GM18861 (cell line): ENCODE data around the gene COX10.
"Not testable (repeated sequence)": the region's sequence is repeated elsewhere in the genome, so short reads cannot be mapped to it uniquely, and the experiment has no call there.

Experiments
- ATAC-seq: cut with Tn5 transposase; IDR thresholded peaks from one replicate; pipeline ENCODE4 v1.9.1; 2021; ENCODE audit not compliant: unreplicated experiment

COX10 gene

GRCh38 chr17:14202388-14203166 lies 133.3 kb downstream of the COX10 start:
- no peak for ATAC-seq

- no peak for ATAC-seq
These were observed 134.1 kb downstream of the COX10 start for GRCh38 chr17:14203388-14203787.

- no peak for ATAC-seq
These were observed 134.8 kb downstream of the COX10 start for GRCh38 chr17:14204084-14204483.

- no peak for ATAC-seq
These were observed 135.2 kb downstream of the COX10 start for GRCh38 chr17:14204546-14204945.

GRCh38 chr17:14205380-14205779 lies 136.1 kb downstream of the COX10 start:
- no peak for ATAC-seq

- no peak for ATAC-seq
These were observed 136.7 kb downstream of the COX10 start for GRCh38 chr17:14205992-14206461.

GRCh38 chr17:14206891-14207290 lies 137.6 kb downstream of the COX10 start:
- no peak for ATAC-seq

GRCh38 chr17:14207791-14208190 lies 138.5 kb downstream of the COX10 start:
- ATAC-seq = no peak

GRCh38 chr17:14209215-14209614 lies 139.9 kb downstream of the COX10 start:
- ATAC-seq = no peak

GRCh38 chr17:14211246-14211645 lies 141.9 kb downstream of the COX10 start:
- ATAC-seq = no peak

- ATAC-seq = no peak
These were observed 142.5 kb downstream of the COX10 start for GRCh38 chr17:14211801-14212200.

- no peak for ATAC-seq
These were observed 143.1 kb downstream of the COX10 start for GRCh38 chr17:14212401-14212800.

GRCh38 chr17:14214271-14214670 lies 145.0 kb downstream of the COX10 start:
- no peak for ATAC-seq

- ATAC-seq = no peak
These were observed 153.3 kb downstream of the COX10 start for GRCh38 chr17:14222611-14223010.

GRCh38 chr17:14225254-14225980 lies 156.1 kb downstream of the COX10 start:
- no peak for ATAC-seq

GRCh38 chr17:14227052-14227451 lies 157.7 kb downstream of the COX10 start:
- ATAC-seq = no peak

- ATAC-seq = no peak
These were observed 159.6 kb downstream of the COX10 start for GRCh38 chr17:14228903-14229302.

GRCh38 chr17:14231187-14231586 lies 161.9 kb downstream of the COX10 start:
- ATAC-seq = not testable (repeated sequence)

GRCh38 chr17:14235047-14235446 lies 165.7 kb downstream of the COX10 start:
- not testable (repeated sequence) for ATAC-seq

- not testable (repeated sequence) for ATAC-seq
These were observed 166.7 kb downstream of the COX10 start for GRCh38 chr17:14236032-14236431.

GRCh38 chr17:14236762-14237161 lies 167.5 kb downstream of the COX10 start, which contains the start of gene CDRT15:
Gene CDRT15, minus strand, starts transcription at chr17:14236862. Its CDS starts 29 bp downstream, at chr17:14236833.
- ATAC-seq = not testable (repeated sequence)

GRCh38 chr17:14239271-14239670 lies 170.0 kb downstream of the COX10 start:
- not testable (repeated sequence) for ATAC-seq
